Measurements from ENCODE around the gene OTUD7B.

GRCh38 chr1:149906570-149907075 is 103.9 kb downstream of the OTUD7B start:
- TF ChIP-seq CTCF (IDR thresholded peaks at IDR 0.05): no peak
- no peak for TF ChIP-seq EZH2 (IDR thresholded peaks at IDR 0.05; ENCODE audit: borderline replicate concordance, insufficient read depth, low read depth, low read length, poor library complexity, severe bottlenecking)

Data from B cell (primary cell).